COLO668 (cell line): Measurements from ENCODE around the gene COL6A2.
"Not testable (repeated sequence)": the region's sequence is repeated elsewhere in the genome, so short reads cannot be mapped to it uniquely, and the experiment has no call there.

Experiments
- DNase-seq: peaks from one replicate; lab custom pipeline; 2025; ENCODE audit not compliant: unreplicated experiment; lab: John Stamatoyannopoulos, UW

The COL6A2 gene

DNA sequence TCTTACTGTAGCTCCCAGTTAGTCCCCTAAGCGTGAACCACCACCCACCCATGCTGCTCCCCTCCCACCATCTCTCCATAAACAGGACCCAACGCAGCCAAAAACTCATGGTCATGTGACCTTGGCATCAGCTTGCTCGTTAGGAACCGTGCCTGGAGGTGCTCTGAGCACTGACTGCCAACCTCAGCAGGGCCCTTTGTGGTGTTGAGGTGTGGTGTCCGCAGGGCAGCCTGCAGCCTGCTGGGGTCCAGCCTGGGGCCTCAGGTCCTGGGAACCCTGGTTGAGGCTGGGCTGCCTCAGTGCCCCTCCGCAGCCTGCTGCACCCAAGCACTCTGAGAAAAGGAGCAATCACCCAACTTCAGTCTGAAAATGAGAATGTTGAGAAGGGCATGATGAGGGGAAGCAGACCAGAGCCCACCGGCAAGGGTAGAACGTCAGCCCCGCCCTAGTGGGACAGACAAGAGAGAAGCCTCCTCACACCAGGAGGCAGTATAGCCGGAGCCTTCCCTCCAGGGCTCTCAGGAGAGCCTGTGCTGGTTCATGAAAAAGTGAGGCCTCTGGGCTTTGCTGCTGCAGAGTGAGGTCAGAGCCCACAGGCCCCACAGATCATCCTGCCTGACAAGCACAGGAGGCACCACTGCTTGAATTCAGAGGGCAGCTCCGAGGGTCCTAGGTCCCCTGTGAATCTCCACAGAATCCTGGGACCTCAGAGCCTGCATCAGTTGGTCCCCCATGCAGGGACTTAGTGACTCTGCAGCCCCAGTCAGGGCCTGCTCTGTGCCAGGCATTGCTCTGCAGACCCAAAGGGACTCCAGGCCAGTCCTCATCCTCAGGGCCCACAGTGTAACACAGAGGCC, 4.9 kb upstream of the COL6A2 start:
- DNase-seq, result no peak

DNA sequence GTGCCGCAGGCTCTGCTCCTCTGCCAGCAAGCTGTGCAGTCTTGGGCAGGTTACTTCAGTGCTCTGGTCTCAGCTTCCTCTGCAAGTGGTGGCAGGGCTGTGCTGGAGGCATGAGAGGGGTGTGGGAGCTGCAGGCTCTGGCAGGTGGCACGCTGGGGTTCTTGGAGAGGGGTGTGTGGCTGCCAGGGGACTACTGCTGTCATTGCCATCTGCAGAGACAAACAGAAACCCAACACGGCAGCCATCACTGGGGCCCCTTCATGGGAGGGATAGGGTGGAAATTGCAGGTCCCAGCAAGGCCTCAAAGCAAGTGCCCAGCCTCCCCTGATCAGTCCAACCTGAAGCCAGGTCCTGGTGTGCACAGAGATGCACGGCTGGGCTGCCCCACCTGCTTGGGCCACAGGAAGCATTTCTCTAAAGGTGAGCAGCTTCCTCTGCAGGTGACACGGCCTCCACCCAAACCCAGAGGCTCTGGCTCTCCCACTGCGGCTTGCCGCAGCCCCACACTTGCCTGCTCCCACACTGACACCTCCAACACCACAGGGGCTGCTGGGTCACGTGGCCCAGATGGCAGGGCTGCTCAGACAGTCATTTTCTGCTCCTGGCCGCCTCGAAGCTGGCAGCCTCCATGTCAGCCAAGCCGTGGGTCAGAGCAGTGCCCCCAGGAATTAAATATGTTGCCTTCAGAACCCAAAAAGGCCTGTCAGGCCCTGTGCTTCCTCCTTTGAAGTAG, 4.1 kb upstream of the COL6A2 start:
- no peak for DNase-seq

DNA sequence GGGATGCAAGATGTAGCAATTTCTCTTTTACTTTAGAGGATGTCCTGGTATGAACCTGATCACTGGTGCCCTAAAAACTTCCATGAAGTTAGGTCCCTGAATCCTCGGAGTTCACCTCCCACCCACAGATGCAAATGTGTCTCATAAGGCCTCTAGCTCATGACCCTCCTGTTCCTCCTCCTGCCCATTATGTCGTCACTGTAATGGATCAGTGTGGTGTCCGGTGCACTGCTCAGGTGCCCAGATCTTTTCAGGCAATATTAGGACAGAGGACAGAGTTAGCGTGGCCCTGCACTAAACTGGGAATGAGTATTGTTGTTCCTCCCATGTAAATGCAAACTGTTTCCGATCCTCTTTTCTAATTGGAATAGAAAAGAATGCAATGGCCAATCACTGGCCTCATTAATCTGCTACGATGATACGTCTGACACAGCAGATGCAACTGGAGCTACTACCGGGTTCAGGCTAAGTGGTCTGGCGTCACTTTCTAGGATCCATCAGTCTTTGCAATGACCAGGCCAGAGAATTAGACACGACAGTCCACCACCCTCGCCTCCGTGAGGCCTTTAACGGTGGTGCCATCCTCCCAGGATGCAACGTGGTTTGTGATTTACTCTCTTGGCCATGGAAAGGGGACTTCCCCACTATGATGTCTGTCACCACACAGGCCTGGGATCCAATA, 3.4 kb upstream of the COL6A2 start:
- DNase-seq, result no peak

DNA sequence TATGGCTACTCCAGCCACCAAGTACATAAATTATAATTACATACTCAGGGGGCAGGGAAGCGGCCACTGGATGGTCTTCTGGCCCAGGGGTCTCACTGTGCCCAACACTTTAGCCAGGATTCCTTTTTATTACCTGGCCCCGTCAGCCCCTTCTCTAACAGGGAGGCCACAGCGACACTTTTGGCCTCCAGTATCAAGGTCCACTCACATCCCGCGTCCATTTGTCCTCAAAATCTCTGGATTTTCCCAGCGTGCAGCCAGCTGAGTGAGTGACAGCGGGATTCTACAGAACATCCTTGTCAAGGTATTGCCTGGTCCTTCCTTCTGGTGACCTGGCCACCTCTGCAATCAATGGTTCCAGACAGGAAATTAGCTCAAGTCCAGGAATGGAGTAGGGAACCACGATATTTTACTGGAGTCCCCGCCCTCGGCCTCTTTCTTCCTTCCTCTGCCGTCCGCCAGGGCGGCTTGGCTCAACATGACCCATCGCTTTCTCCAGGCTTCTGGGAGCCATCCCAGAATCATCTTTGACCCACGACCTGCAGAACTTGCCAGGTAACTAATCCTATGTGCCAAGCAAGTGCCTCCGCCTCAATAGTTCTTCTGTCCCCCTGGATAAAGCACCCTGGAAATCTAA, 2.7 kb upstream of the COL6A2 start:
- DNase-seq, result no peak

DNA sequence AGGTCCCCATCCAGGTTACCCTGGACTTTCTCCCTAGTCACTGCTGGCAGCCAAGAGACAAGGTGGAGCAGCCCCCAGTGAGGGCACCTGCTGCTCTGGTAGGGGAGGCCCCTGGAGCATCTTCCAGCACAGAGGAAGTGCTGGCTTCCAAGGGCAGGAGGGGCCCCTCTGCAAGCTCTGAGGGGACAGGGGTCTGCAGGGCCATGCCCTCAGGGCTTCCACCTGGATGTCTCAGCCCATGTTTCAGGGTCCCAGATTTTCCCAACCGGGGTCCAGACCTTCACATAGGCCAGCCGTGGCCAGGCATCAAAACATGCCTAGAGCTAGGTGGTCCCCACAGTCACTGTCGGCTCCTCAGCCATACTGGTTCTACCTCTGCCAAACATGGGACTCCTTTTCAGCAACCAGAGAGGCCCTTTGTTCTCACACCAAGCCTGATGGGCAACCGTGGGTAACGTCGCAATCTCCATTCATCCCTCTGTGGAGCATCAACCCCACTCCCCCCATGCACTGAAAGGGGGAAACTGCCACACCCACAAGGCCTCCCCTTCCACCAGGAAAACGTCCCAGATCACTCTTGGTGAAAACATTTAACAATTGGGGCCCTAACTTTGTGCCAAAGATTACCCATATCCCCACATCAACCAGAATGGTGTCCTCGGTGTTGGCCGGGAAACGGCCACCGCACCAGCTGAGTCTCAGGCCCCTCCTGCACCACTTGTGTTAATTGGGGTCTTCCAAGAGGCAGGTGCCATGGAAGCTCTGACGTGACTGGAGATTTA, 1.9 kb upstream of the COL6A2 start:
- no peak for DNase-seq

DNA sequence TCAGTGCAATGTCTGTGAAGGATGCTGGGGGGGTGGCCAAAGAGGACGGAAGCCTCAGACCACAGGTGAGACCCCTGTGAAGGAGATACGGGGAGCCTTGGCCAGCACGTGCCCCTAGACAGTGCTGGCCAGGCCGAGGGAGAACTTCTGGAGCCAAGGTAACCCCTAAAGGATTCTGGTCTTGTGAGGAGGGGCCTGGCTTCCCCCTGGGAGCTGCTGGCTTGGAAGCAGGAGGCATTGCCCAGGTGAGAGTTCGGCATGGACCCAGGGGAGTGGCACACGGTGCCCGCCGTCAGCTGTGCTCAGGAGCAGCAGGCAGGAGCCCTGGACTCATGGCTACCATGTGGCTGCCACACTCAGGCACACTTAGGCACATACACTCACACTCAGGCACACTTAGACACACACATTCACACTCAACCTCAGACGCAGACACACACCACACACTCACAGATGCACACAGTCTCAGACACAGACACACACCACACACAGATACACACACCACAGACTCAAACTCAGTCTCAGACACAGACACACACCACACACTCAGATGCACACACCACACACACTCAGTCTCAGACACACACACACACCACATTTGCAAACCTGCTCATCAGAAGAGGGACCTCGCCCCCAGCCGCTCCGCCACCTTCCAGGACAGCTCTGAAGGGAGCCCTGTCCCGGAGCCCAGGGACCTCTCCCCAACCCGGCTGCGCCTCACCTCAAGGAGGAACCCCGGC, 1.1 kb upstream of the COL6A2 start:
- DNase-seq, result no peak

DNA sequence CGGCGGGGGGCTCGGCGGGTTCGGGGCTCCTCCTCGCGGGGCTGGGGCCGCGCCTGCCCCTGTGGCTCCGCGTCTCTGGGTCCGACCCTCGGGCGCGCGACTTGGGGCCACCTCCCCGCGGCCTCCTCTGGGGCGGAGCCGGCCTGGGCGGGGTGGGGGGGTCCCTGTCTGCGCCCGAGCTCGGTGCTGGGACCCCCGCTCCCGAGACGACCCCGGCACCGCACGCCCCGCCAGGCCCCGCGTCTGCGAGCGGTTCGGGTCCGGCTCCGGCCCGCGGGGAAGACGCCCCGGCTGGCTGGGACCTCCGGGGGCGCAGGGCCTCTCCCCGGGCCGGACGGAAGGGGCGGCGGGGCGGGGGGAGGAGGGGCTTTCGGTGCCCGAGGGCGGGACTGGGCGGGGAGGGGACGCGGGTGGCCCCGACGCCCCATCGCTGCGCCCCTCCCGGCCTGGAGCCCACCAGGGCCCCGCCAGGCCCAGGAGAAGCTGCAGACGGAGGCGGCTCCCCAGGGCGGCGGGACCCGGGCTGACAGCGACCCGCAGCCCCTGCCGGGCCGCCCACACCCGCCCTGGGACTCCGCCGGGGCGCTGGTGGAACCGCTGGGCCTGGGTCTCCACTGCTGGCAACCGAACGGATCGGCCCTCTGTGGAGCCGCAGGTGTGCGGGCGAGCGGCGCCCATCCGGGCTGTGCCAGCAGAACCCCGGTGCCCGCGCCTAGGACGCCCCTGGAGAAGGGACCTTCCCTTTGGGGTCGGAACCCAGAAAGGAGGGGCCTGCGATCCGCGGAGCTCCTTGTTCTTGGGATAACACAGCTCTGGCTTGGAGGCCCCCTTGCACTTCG, 610 bp downstream of the COL6A2 start:
- no peak for DNase-seq

DNA sequence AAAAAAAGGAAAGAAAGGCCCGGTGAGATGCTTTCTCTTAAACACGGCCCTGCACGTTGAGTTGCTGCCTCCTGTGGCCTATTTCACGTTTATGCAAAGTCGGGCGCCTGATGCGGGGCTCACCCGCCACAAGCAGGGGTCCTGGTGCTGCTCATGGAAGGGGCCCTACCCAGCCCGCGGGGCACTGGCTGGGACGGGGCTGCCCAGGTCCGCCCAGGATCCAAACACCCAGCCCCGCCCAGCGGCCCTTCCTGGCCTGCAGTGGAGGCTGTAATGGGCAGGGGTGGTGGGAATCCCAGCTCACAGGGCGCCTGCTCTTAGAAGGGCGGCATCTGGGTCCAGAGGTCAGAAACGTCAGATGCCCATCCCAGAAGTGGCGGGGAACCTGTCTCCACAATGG, 1.6 kb downstream of the COL6A2 start:
- DNase-seq, result no peak

DNA sequence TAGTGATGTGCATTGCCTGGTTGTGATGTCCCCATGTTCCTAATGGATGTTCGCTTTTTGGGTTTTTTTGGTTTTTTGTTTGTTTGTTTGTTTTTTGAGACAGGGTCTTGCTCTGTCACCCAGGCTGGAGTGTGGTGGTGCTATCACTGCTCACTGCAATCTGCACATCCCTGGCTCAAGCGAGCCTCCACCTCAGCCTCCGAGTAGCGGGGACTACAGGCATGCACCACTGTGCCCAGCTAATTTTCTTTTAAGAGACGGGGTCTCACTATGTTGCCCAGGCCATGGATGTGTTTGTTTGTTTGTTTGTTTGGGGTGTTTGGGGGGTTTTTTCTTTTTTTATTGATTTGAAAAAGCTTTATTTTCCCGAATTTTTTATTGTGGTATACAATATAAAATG, 2.1 kb downstream of the COL6A2 start:
- DNase-seq, result no peak

DNA sequence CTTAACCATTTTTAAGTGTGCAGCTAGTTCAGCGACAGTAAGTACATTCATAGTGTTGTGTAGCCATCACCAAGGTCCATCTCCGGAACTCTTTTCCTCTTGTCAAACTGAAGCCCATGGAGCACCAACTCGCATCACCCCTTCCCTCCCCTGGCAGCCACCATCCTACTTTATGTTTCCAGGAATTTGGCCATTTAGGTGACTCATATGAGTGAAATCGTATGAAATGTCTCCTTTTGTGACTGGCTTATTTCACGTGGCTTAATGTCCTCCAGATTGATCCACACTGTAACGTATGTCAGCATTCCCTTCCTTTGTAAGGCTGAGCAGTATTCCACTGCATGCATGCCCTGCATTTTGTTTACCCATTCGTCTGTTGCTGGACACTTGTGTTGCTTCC, 2.5 kb downstream of the COL6A2 start:
- DNase-seq, result no peak

DNA sequence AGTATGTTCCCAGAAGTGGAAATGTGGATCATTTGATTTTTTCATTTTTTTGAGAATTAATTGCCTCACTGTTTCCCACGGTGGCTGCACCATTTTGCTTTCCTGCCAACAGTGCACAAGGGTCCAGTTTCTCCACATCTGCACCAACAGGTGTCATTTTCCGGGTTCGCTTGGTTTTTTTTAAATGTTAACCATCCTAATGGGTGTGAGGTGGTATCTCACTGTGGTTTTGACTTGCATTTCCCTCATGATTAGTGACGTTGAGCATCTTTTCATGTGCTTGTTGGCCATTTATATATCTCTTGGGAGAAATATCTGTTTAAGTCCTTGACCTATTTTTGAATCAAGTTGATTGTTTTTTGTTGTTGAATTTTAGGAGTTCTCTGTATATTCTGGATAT, 3.0 kb downstream of the COL6A2 start:
- no peak for DNase-seq

DNA sequence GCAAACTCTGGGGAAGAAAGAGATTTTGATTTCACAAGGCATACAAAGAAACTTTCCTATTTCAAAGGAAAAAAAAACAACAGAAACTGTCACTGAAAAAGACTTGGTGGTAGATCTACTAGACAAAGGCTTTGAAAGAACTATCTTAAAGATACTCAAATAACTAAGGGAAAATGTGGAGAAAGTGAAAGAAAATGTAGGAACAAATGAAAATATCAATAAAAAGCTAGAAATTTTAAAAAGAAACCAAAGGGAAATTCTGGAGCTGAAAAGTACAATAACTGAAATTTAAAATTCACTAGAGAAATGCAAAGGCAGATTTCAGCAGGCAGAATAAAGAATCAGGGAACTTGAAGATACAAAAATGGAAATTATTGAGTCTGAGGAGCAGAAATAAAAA, 6.2 kb downstream of the COL6A2 start:
- no peak for DNase-seq

DNA sequence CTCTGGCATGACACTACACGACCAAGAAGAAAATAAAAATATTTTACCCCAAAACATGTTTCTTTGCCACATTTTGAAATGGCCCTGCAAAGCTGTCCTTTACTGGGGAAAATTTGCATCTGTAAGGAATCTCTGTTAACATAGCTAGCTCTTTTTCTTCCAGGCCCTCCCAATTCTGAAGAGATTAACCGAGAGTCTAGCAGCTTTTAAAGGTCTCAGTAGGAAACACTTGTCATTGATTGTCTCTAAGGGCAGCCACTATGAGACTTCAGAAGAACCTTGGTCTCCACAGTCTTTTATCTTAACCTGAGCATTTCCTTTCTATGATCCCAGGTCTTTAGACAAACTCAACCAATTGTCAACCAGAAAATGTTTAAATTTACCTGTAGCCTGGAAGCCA, 9.5 kb downstream of the COL6A2 start:
- not testable (repeated sequence) for DNase-seq

DNA sequence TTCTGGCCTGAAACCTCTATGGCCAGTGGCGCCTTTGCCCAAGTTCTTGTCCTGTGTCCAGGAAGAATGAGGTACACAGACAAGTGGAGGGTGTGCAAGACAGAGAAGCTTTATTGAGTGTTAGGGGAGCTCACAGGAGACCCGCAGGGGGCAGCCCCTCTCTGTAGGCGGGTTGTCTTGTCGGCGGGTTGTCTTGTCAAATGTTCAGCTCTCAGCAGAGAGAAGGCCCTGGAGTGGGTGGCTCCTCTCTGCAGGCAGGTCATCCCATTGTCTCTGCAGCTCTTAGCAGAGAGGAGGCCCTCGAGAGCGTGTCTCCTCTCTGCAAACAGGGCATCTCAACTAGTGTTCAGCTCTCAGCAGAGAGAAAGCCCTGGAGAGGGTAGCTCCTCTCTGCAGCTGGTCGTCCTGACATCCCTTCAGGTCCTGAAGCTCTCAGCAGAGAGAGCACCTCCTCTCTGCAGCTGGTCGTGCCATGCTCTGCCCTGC, 11.0 kb downstream of the COL6A2 start:
- no peak for DNase-seq

DNA sequence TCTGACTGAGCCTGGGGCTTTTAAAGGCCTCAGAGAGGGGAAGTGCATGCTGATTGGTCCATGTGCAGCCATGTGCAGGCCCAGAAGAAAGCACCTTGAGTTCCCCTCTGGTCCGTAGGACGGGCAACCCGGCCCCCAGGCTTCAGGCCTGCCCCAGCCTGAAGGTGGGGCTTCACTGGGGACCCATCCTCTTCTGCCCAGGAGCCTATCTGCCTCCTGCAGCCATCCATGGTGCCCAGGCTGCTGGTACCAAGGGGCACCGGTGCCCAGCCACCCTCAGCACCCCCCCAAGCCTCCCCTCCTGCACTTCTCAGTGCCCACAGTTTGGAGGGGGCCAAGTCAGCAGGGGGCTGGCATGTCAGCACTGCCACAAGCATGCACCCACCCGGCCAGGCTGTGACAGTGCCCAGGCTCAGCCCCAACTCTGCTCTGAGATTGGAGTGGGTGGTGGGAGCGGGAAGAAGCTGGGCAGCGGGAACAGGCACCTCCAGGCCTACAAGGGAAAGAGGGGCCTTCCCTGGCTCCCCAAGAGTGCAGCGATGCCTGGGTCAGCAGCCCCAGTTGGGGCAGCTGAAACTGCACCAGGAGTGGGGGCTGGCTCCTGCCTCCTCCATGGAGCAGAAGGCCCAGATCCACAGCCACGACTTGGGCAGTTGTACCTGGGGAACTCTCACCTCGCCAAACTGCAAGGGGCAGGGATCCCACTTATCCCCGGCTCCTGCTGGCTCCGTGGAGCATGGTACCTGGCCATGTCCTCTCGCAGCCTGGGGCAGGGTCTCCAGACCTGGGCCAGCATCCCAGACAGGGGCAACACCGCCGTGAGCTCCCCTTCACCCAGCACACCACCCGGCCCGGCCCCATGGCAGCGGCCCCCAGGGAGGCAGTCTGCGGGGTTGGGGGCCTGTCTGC, 11.7 kb downstream of the COL6A2 start:
- no peak for DNase-seq

DNA sequence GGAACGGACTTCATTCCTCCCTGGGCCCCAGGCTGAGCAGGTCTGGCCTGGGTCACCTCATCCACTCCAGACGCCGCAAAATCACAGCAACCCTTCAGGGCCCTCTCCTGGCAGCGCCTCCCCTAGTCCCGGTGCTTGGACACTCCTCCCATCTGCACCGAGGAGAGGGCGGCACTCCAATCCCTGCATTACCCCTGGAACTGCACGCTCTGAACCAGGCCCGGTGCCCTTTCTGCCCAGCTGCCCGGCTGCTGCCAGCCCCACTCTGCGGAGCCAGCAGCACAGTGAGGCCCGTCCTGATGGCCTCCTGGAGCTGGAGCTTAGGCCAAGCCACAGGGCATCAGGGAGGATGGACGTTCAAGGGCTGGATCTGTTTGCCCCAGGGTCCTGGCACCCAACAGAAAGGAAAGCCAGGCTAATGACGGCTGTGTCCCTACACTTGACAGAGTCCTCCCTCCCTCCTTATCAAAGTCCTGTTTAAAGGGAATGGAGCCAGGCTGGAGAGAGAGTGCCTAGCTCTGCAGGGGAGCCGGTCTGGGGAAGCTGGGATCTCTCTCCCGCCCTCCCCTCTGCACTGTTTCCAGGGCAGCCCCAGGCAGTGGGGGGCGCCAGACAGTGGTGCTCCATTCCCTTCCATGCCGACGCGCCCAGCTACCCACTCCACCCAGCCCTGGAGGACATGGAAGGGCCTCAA, 12.7 kb downstream of the COL6A2 start:
- no peak for DNase-seq

DNA sequence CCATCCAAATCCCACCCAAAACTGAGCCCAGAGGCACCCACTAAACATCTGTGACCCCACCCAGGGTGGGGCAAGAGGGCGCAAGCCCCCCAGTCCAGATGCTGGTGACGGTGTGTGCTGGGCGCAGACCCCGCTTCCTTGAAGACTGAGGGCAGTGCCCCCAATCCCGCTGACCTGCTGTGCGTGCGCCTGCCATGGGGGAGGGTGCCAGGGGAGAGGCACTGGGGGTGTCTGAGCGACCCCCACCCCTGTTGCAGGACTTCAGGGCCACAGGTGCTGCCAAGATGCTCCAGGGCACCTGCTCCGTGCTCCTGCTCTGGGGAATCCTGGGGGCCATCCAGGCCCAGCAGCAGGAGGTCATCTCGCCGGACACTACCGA, 13.3 kb downstream of the COL6A2 start:
- DNase-seq, result no peak
